ENCODE data around the gene ZBTB38.

DNA sequence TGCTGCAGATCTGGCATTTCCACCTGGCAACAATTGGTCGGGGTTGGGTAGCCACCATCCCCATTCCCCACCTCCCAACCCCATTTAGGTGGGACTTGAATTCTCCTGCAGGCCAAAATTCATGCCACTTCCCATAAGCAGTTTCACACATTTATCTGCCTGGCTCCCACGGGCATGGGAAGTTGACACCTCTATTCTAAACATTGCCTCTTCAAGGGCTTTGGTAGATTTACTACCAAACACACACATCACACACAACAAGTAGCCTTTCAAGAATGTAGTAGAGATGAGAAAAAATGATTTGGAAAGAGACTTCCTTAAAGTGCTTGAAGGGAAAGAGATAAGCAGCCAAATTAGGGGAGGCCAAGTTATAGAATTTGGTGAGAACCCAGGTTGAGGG is 30.9 kb downstream of the ZBTB38 start:
- TF ChIP-seq, protein P1, sequence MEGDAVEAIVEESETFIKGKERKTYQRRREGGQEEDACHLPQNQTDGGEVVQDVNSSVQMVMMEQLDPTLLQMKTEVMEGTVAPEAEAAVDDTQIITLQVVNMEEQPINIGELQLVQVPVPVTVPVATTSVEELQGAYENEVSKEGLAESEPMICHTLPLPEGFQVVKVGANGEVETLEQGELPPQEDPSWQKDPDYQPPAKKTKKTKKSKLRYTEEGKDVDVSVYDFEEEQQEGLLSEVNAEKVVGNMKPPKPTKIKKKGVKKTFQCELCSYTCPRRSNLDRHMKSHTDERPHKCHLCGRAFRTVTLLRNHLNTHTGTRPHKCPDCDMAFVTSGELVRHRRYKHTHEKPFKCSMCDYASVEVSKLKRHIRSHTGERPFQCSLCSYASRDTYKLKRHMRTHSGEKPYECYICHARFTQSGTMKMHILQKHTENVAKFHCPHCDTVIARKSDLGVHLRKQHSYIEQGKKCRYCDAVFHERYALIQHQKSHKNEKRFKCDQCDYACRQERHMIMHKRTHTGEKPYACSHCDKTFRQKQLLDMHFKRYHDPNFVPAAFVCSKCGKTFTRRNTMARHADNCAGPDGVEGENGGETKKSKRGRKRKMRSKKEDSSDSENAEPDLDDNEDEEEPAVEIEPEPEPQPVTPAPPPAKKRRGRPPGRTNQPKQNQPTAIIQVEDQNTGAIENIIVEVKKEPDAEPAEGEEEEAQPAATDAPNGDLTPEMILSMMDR (IDR thresholded peaks at IDR 0.05) = no peak
- TF ChIP-seq TCF7L2 (IDR thresholded peaks at IDR 0.05; ENCODE audit: low read depth, low read length) (no peak), POLR2AphosphoS5 (IDR thresholded peaks at IDR 0.05; ENCODE audit: low read depth, low read length) (no peak), REST (IDR thresholded peaks at IDR 0.05; ENCODE audit: insufficient read depth in 1 of 2, low read depth in 2 of 2, low read length in 1 of 2) (no peak), SIN3A (IDR thresholded peaks at IDR 0.05; ENCODE audit: borderline replicate concordance, insufficient read depth, low read depth, low read length) (no peak)
